ENCODE measurements around the gene SSR2.
"Not testable (repeated sequence)": the region's sequence is repeated elsewhere in the genome, so short reads cannot be mapped to it uniquely, and the experiment has no call there.

The SSR2 gene

DNA sequence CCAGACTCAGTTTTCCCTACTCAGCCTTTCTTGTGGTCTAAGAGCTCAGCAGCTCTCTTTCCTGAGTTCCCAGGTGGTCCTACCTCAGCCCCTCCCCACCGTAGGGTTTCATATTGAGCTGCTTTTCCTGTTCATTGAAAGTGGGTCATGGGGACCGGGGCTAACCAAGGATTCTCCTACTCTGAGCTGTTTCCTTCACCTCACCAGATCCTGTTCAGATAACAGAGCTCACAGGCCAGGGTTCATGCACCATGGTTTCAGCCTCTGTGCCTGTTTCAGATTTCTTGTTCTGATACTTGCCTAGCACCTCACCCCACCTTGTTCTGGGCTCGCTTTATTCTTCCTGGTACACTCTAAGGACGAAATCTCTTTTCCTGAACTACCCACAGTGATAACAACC, 24.3 kb upstream of the SSR2 start:
- Histone ChIP-seq H3K36me3 (ENCODE audit: insufficient read depth, low read length) (peaks cover 35% of the 10 kb centered on the region; the same call in 1 of the 2 replicates), H4K20me1 (ENCODE audit: insufficient read depth, low read length, poor library complexity, severe bottlenecking) (no peaks in the 10 kb centered on the region), H3K4me3 (ENCODE audit: low read length, poor library complexity, severe bottlenecking) (no peak overlapping the region), H2AFZ (ENCODE audit: low read length) (no peak overlapping the region), H3K9me3 (ENCODE audit: insufficient read depth, low read depth, low read length) (no peaks in the 10 kb centered on the region), H3K4me2 (ENCODE audit: low read depth, low read length, poor library complexity, severe bottlenecking) (no peak overlapping the region), H3K4me1 (ENCODE audit: insufficient read depth, low read length, poor library complexity, severe bottlenecking) (no peaks in the 10 kb centered on the region), H3F3A (ENCODE audit: low read depth) (no peaks in the 10 kb centered on the region), H3K9ac (ENCODE audit: low read depth, low read length, poor library complexity, severe bottlenecking) (no peak overlapping the region), H3K27me3 (ENCODE audit: insufficient read depth, low read length, poor library complexity, severe bottlenecking) (no peaks in the 10 kb centered on the region), H3K9me2 (replicated peaks; ENCODE audit: low read depth, low read length) (no peaks in the 10 kb centered on the region), H3K79me2 (ENCODE audit: insufficient read depth, low read length) (no peaks in the 10 kb centered on the region)
- no peak for TF ChIP-seq EZH2phosphoT487 (IDR thresholded peaks at IDR 0.05; ENCODE audit: borderline replicate concordance)
- TF ChIP-seq CTCF (conservative IDR thresholded peaks at IDR 0.05; ENCODE audit: low read length): no peak

DNA sequence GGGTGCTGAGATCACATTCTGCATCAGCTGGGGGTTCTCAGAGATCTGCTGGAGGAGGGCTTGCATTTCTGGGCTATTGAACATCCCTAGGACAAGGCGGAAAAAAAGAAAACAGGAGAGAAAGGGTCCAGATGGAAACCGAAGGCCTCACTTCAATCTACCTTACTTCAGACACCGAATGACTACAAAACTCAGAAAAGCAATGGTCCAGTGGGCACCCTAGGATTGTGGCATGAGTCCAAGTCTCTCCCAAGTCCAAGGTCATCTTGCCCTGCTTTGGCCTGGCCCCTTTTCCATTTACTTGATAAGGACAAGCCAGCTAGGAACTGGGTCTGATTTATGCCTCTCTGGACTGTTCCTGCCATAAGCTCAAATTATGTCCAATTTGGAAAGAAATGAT, 22.1 kb upstream of the SSR2 start:
- peaks cover 30% of the 10 kb centered on the region; the same call in 1 of the 2 replicates for H3K36me3 ChIP-seq (ENCODE audit: insufficient read depth, low read length)
- H3K9me2 ChIP-seq (replicated peaks; ENCODE audit: low read depth, low read length): no peaks in the 10 kb centered on the region
- H3K4me1 ChIP-seq (ENCODE audit: insufficient read depth, low read length, poor library complexity, severe bottlenecking): no peaks in the 10 kb centered on the region

DNA sequence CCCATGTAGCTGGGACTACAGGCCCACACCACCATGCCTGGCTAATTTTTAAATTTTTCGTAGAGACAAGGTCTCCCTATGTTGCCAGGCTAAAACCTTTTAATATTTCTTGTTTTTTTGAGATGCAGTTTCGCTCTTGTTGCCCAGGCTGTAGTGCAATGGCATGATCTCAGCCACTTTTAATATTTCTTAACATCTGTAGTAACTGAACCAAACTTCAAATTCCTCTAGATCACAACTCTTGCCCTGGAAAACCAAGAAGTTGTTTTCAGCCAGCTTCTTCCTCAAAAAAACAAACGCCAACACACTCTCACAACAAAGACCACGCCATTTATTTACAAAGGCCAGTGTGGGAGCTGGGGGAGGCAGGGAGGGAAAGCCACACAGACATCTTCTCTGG, 14.2 kb upstream of the SSR2 start:
- H3K9ac ChIP-seq (ENCODE audit: low read depth, low read length, poor library complexity, severe bottlenecking); H3K27me3 ChIP-seq (ENCODE audit: insufficient read depth, low read length, poor library complexity, severe bottlenecking); H3K79me2 ChIP-seq (ENCODE audit: insufficient read depth, low read length); H4K20me1 ChIP-seq (ENCODE audit: insufficient read depth, low read length, poor library complexity, severe bottlenecking); H3K9me2 ChIP-seq (replicated peaks; ENCODE audit: low read depth, low read length); H3K4me1 ChIP-seq (ENCODE audit: insufficient read depth, low read length, poor library complexity, severe bottlenecking); H3K9me3 ChIP-seq (ENCODE audit: insufficient read depth, low read depth, low read length); H3K36me3 ChIP-seq (ENCODE audit: insufficient read depth, low read length); H3K4me2 ChIP-seq (ENCODE audit: low read depth, low read length, poor library complexity, severe bottlenecking); H3F3A ChIP-seq (ENCODE audit: low read depth); H3K4me3 ChIP-seq (ENCODE audit: low read length, poor library complexity, severe bottlenecking); H2AFZ ChIP-seq (ENCODE audit: low read length): not testable (repeated sequence)

More for the DNA sequence above, 22.1 kb upstream of the SSR2 start:
- Histone ChIP-seq H3K9me3 (ENCODE audit: insufficient read depth, low read depth, low read length) (no peaks in the 10 kb centered on the region), H3K4me2 (ENCODE audit: low read depth, low read length, poor library complexity, severe bottlenecking) (no peak overlapping the region), H3K9ac (ENCODE audit: low read depth, low read length, poor library complexity, severe bottlenecking) (no peak overlapping the region), H2AFZ (ENCODE audit: low read length) (no peak overlapping the region), H3K79me2 (ENCODE audit: insufficient read depth, low read length) (no peaks in the 10 kb centered on the region), H3F3A (ENCODE audit: low read depth) (no peaks in the 10 kb centered on the region), H4K20me1 (ENCODE audit: insufficient read depth, low read length, poor library complexity, severe bottlenecking) (no peaks in the 10 kb centered on the region), H3K4me3 (ENCODE audit: low read length, poor library complexity, severe bottlenecking) (no peak overlapping the region), H3K27me3 (ENCODE audit: insufficient read depth, low read length, poor library complexity, severe bottlenecking) (no peaks in the 10 kb centered on the region)
- TF ChIP-seq CTCF (conservative IDR thresholded peaks at IDR 0.05; ENCODE audit: low read length) (no peak), EZH2phosphoT487 (IDR thresholded peaks at IDR 0.05; ENCODE audit: borderline replicate concordance) (no peak)

DNA sequence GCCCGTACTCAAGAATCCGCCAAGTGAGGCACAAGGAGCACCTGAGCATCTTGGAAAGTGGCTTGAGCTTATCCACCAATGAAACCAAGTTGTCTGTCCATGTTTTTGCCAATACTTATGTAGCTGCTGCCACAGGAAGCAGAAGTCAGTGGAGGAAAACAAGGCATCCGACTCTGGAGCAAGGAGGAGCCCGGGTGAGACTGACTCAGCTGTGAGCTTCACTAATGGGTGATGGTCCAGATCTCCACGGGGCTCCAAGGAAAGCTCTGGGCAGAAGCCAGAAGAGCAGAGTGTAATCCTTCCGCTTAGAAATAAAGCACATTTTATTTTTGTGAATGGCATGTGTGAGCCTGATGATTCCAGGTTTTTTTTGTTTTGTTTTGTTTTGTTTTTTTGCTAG, 12.3 kb upstream of the SSR2 start:
- Histone ChIP-seq H3K4me1 (ENCODE audit: insufficient read depth, low read length, poor library complexity, severe bottlenecking) (no peaks in the 10 kb centered on the region), H3K79me2 (ENCODE audit: insufficient read depth, low read length) (no peaks in the 10 kb centered on the region), H2AFZ (ENCODE audit: low read length) (no peak overlapping the region), H3K27me3 (ENCODE audit: insufficient read depth, low read length, poor library complexity, severe bottlenecking) (no peaks in the 10 kb centered on the region), H3K9me3 (ENCODE audit: insufficient read depth, low read depth, low read length) (no peaks in the 10 kb centered on the region), H3K9ac (ENCODE audit: low read depth, low read length, poor library complexity, severe bottlenecking) (no peak overlapping the region), H3K4me2 (ENCODE audit: low read depth, low read length, poor library complexity, severe bottlenecking) (no peak overlapping the region), H4K20me1 (ENCODE audit: insufficient read depth, low read length, poor library complexity, severe bottlenecking) (no peaks in the 10 kb centered on the region), H3K4me3 (ENCODE audit: low read length, poor library complexity, severe bottlenecking) (no peak overlapping the region), H3K9me2 (replicated peaks; ENCODE audit: low read depth, low read length) (no peaks in the 10 kb centered on the region), H3F3A (ENCODE audit: low read depth) (no peaks in the 10 kb centered on the region), H3K36me3 (ENCODE audit: insufficient read depth, low read length) (peaks cover 7% of the 10 kb centered on the region; the same call in 1 of the 2 replicates)
- TF ChIP-seq EZH2phosphoT487 (IDR thresholded peaks at IDR 0.05; ENCODE audit: borderline replicate concordance) (no peak), CTCF (conservative IDR thresholded peaks at IDR 0.05; ENCODE audit: low read length) (no peak)
